Ishikawa (cell line): ENCODE data around the gene TMEM209.

Source experiments
- CEBPB ChIP-seq: IDR thresholded peaks from 2 replicates; pipeline ENCODE4 v1.6.1; 2012
- CREB1 ChIP-seq: IDR thresholded peaks from 2 replicates; pipeline ENCODE4 v1.6.1; 2012; ENCODE audit warnings: low read depth
- EP300 ChIP-seq: IDR thresholded peaks from 2 replicates; pipeline ENCODE4 v1.6.1; 2012; ENCODE audit warnings: borderline replicate concordance
- FOXM1 ChIP-seq: IDR thresholded peaks from 2 replicates; pipeline ENCODE4 v1.6.1; 2012; ENCODE audit warnings: low read depth, borderline replicate concordance
- NFIC ChIP-seq: IDR thresholded peaks from 2 replicates; pipeline ENCODE4 v1.6.1; 2012
- RAD21 ChIP-seq: IDR thresholded peaks from 2 replicates; pipeline ENCODE4 v1.6.1; 2012; ENCODE audit warnings: low read depth
- TAF1 ChIP-seq: IDR thresholded peaks from 2 replicates; pipeline ENCODE4 v1.6.1; 2012; ENCODE audit warnings: low read depth, mild to moderate bottlenecking
- TCF12 ChIP-seq: IDR thresholded peaks from 2 replicates; pipeline ENCODE4 v1.6.1; 2012; ENCODE audit warnings: low read depth
- ZBTB7A ChIP-seq: IDR thresholded peaks from 2 replicates; pipeline ENCODE4 v1.6.1; 2012; ENCODE audit warnings: low read depth
- TF ChIP-seq, protein P1 (sequence below): IDR thresholded peaks from 2 replicates; pipeline ENCODE4 v1.6.1; 2012

DNA sequence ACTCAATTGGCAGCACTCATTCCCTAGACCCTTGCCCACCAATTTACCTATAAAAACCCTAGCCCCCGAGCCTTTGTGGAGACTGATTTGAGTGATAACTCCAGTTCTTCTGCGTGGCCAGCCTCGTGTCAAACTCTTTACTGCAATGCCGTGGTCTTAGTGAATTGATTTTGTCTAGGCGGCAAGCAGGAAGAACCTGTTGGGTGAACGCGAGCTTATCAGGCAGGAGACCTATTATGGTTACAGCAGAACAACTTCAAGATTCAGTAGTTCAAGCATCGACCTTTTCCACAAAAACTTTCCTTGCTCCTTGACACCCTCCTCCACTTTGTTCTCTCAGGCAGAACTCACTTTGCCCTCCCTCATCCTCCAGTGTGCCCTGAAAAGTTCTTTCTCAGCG, 14.7 kb upstream of the TMEM209 start:
- TF ChIP-seq NFIC, result no peak
- TF ChIP-seq ZBTB7A, result no peak
- no peak for TF ChIP-seq CREB1
- no peak for TF ChIP-seq CEBPB
- no peak for TF ChIP-seq EP300
- no peak for TF ChIP-seq RAD21
- TF ChIP-seq TAF1, result no peak
- TF ChIP-seq TCF12, result no peak
- TF ChIP-seq, protein P1, sequence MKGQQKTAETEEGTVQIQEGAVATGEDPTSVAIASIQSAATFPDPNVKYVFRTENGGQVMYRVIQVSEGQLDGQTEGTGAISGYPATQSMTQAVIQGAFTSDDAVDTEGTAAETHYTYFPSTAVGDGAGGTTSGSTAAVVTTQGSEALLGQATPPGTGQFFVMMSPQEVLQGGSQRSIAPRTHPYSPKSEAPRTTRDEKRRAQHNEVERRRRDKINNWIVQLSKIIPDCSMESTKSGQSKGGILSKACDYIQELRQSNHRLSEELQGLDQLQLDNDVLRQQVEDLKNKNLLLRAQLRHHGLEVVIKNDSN, result no peak
- no peak for TF ChIP-seq FOXM1
